ENCODE data around the gene PROZ. TPM values are rescaled to one million over a fixed set of nuclear protein-coding genes. Genes with fewer than 3 reads are reported as not detected.

The PROZ gene
- total and polyA plus RNA-seq, 2 donors (not counting 1 experiment from before 2014, with no cell fraction given) = not detected

DNA sequence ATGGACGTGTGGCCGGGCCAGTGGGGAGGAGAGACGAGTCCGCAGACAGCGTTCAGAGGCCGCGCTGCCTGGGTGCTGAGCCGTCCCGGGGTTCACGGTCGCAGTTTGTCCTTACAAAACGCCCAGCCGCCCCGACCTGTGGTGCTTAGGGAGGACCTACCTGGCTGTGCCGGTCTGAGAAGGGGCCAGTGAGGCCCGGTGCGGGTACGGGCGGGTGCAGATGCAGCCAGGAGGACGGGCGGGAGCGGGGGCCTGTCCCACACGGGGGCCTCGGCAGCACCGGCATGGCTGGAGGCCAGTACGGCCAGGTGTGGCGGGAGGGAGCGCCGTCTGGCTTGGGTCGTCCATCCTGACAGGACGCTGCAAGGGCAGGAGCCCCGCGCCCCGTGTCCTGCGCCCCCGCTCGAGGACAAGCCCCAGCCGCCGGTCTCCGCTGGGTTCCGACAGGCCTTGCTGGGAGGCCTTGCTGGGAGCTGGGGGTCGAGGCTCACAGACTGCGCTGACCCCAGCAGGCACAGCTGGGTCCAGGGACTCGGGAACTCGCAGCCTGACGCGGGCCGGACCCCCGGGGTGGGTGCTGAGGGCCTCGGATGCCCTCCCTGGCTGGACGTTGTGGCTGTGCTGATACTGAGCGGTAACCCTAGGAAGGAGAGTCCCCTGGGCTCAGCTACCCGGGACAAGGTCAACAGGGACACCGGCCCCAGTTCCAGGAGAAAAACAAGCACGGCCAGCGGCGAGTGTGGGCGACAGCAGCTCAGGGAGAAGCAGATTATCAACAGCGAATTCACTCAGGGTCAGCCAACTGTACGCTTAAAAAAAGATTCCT, 5.3 kb upstream of the PROZ start:
- Histone ChIP-seq H3K27ac (ENCODE audit: low read length in 2 of 2) (peak overlapping the region in 1 of 2 donors; percentile 48), H3K79me2 (ENCODE audit: control insufficient read depth, insufficient read depth, low read length) (no peaks in the 10 kb centered on the region), H2AFZ (ENCODE audit: insufficient read depth, low read depth, low read length, poor library complexity, severe bottlenecking) (peak overlapping the region; percentile 90), H3K9ac (ENCODE audit: low read length) (peak overlapping the region; percentile 65), H3K4me3 (ENCODE audit: control extremely low read depth in 1 of 5, extremely low read depth in 1 of 5, insufficient read depth in 1 of 5, low read depth in 2 of 5, low read length in 4 of 5) (peak overlapping the region; percentile 40 to 77 (median 52)), H4K20me1 (ENCODE audit: control insufficient read depth, insufficient read depth, low read length, poor library complexity, severe bottlenecking) (no peaks in the 10 kb centered on the region), H3K4me1 (ENCODE audit: control insufficient read depth in 2 of 2, insufficient read depth in 2 of 2, low read length in 2 of 2) (peaks cover 22 to 25% of the 10 kb centered on the region in 2 donors), H3K36me3 (replicated peaks in 1 of 2; ENCODE audit: control extremely low read depth in 1 of 2, control insufficient read depth in 1 of 2, extremely low read depth in 1 of 2, insufficient read depth in 2 of 2, low read length in 1 of 2) (no peaks in the 10 kb centered on the region), H3K27me3 (replicated peaks in 1 of 4; ENCODE audit: control extremely low read depth in 1 of 4, control insufficient read depth in 3 of 4, insufficient read depth in 4 of 4, low read length in 3 of 4) (peaks cover 0 to 40% (median 11%) of the 10 kb centered on the region in 4 experiments), H3K4me2 (replicated peaks; ENCODE audit: low read depth, low read length, poor library complexity, severe bottlenecking) (peak overlapping the region; percentile 90), H3K9me3 (ENCODE audit: control extremely low read depth in 1 of 3, control insufficient read depth in 2 of 3, insufficient read depth in 1 of 3, low read length in 2 of 3) (peaks cover 0 to 13% (median 0%) of the 10 kb centered on the region in 3 donors)
- intact Hi-C loops (cut with micrococcal nuclease) = loop anchor here (2.0 to 5.0 kb wide), 3 partner anchors 144 to 338 kb away; partner anchors contain the start of genes DCUN1D2 and LAMP1
- TF ChIP-seq, protein P1, sequence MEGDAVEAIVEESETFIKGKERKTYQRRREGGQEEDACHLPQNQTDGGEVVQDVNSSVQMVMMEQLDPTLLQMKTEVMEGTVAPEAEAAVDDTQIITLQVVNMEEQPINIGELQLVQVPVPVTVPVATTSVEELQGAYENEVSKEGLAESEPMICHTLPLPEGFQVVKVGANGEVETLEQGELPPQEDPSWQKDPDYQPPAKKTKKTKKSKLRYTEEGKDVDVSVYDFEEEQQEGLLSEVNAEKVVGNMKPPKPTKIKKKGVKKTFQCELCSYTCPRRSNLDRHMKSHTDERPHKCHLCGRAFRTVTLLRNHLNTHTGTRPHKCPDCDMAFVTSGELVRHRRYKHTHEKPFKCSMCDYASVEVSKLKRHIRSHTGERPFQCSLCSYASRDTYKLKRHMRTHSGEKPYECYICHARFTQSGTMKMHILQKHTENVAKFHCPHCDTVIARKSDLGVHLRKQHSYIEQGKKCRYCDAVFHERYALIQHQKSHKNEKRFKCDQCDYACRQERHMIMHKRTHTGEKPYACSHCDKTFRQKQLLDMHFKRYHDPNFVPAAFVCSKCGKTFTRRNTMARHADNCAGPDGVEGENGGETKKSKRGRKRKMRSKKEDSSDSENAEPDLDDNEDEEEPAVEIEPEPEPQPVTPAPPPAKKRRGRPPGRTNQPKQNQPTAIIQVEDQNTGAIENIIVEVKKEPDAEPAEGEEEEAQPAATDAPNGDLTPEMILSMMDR (IDR thresholded peaks at IDR 0.05) = no peak
- TF ChIP-seq EZH2 (IDR thresholded peaks at IDR 0.05; ENCODE audit: borderline replicate concordance, insufficient read depth, low read depth, low read length, poor library complexity, severe bottlenecking) = peak; percentile 40
- H3K27ac Mint-ChIP-seq = peak overlapping the region; percentile 71
- ChIA-PET CTCF (no interaction called here), POLR2A (no interaction called here)
- DNase-seq (peak; percentile 52), ATAC-seq (ENCODE audit: low read depth) (peak; percentile 13)
- peaks cover 19% of the 10 kb centered on the region for H3K4me1 Mint-ChIP-seq
- peaks cover 3% of the 10 kb centered on the region for H3K9me3 Mint-ChIP-seq (ENCODE audit: insufficient read depth)
- peaks cover 11% of the 10 kb centered on the region for H3K27me3 Mint-ChIP-seq
- 13% methylated on average over 58 of the region's 60 CpGs for WGBS (ENCODE audit: insufficient coverage)
- peak overlapping the region; percentile 81 for H3K4me3 Mint-ChIP-seq
